NCI-H748 (cell line): ENCODE data around the gene SERPIND1.

ENCODE experiments used
- DNase-seq: peaks from one replicate; lab custom pipeline; 2025; ENCODE audit not compliant: unreplicated experiment; lab: John Stamatoyannopoulos, UW

The SERPIND1 gene

DNA sequence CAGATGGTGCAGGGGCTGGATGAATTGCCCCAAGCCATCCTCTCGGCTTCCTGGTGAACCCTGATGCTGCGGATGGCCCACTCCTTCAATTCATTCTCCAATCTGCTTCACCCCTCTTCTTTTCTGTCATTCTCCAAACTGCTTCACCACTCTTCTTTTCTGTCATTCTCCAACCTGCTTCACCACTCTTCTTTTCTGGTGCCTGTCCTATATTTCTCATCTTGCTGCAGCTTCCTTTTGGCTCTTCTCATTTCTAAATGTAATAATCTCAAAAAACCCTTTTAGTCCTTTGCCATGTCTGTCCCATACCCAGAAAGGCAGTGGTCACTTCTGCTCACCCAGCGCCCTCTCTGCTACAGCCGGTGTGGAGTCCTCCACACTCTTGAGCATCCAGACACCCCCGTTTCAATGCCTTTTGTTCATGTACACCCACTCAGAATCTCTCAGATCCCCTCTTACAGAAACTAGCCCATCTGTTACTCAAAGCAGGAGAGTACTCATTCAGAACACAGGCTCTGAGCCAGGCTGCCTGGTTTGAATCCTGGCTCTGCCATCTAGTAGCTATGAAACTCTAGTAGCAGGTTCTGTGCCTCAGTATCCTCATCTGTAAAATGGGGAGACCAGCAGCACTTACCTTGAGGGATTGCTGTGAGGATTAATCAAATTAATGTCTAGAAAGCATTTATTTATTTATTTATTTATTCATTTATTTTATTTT lies 14.9 kb downstream of the SERPIND1 start:
- no peak for DNase-seq

DNA sequence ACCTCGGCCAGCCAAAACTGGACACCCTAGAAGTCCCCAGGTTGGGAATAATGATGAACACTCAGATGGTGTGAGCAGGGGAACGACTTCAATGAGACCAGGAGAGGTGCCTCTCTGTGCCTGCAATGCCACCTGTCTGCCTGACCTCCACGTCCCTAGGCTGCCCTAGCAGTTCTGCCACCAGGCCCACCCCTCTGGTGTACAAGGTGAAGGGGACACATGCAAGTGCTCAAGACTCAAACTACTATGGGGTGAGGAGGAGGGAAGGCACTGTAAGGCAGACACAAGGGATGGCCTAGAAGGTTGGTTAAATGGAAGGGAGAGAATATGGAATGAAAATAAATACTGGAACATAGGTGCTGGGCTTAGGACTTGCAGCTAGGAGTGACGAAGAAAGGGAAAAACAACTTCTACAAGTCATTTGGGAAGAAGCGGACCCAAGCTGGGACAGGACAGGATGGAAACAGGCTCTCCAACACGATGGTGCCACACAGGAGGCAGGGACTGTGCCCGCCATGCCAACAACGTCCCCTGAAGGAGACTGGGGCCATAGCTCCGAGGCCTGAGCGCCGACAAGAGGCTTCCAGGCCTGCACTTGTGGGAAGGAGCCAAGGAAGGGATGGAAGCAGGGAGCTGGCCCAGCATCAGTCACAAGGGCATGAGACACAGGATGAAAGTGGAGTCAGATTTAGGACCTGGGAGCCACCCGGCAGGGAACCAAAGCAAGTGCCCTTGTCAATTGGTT lies 18.5 kb downstream of the SERPIND1 start:
- no peak for DNase-seq

DNA sequence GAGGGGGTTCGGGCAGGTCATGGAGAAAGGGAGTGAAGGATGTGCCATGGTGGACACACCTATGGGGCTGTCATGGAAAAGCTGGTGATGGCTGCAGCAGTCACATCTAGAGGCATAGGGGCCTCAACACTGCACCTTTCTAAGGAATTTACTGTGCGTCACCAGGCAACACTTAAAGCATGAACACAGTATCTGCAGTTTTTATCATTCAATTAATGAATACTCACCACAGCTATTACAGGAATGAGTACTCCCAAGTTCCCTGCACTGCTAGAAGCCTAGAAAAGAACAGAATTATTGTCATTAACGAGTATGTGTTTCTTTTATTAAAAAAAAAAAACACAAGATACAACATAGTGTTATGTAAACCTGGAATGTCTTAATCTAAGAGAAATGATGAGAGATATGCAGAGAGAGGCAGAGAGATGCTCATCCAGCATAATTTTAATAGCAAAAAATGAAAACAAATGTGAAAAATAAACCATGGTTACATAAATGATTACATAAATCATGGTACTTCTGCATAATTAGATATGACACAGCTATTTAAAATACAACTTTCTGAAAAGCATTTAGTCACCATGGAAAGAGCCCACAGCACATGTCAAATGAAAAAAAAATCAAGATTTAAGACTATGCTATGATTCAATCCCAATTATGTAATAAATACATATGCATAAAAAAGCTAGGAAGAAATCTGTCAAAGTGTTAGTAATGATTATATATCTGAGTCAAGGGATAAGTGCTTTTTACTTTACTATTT lies 19.2 kb downstream of the SERPIND1 start:
- no peak for DNase-seq

GRCh38 chr22:20793748-20794649 lies 20.1 kb downstream of the SERPIND1 start:
- DNase-seq, result no peak

- no peak for DNase-seq
Measured at GRCh38 chr22:20794650-20795413, 20.9 kb downstream of the SERPIND1 start.

DNA sequence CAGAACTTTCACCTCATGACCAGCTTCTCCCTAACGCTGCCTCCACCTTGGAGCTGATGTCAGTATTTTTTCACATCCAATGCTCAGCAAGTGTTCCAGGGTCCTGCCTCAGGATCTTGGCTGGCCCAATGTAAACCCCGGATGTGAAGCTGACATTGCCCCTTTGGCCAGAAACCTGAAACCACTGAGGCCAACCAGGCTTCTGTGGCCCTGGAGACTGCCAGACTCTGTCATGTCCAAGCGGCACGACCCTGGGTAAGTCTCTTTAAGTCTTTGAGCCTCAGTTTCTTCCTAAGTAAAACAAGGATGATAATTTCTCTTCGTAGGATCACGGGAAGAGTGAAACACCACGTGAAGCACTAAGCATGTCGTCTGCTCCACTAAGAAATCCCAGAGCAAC lies 22.8 kb downstream of the SERPIND1 start:
- DNase-seq, result no peak

- DNase-seq, result no peak
Measured at GRCh38 chr22:20798218-20798617, 24.3 kb downstream of the SERPIND1 start.

GRCh38 chr22:20798974-20799373 lies 25.1 kb downstream of the SERPIND1 start:
- DNase-seq, result no peak

- no peak for DNase-seq
Measured at GRCh38 chr22:20799449-20799848, 25.5 kb downstream of the SERPIND1 start.

DNA sequence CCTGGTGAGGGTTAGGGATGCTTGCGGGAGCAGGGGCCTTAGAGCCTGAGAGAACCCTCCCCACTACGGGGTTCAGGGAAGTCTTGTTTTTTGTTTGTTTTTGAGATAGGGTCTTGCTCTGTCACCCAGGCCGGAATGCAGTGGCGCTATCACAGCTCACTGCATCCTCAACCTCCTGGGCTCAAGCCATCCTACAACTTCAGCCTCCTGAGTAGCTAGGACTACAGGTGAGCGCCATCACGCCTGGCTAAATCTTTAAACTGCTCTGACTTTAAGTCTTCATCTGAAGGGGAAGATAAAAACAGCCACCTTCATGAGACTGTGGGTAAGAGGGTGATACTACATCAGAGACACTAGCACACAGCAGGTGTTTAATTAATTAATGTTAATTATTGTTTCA lies 28.5 kb downstream of the SERPIND1 start:
- DNase-seq, result no peak

GRCh38 chr22:20802922-20803553 lies 29.1 kb downstream of the SERPIND1 start:
- no peak for DNase-seq

DNA sequence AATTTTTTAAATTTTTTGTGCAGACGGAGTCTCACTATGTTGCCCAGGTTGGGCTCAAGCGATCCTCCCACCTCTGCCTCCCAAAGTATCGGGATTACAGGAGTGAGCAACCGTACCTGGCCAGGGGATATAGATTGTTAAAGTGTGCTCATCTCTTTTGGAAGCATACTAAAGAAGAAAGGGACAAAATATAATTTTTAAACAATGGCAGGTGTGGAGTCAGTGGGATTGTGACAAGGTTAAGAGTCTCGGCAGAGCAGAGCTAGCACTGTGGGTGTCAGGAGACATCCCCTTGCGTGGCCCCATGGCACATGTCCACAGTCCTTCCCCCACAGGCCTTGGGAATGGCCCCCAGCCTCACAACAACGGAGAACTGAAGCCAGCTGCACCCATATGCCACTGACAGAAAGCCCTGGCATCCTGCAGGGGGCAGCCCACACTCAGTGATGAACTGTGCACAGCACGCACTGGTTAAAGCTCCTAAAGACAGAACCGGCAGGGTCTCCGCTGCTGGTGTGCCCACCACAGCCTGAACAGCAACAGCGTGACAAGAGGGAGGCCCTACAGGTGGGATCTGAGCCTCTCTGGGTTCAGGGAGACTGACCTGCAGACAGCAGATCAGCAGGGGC lies 29.9 kb downstream of the SERPIND1 start:
- DNase-seq, result no peak

DNA sequence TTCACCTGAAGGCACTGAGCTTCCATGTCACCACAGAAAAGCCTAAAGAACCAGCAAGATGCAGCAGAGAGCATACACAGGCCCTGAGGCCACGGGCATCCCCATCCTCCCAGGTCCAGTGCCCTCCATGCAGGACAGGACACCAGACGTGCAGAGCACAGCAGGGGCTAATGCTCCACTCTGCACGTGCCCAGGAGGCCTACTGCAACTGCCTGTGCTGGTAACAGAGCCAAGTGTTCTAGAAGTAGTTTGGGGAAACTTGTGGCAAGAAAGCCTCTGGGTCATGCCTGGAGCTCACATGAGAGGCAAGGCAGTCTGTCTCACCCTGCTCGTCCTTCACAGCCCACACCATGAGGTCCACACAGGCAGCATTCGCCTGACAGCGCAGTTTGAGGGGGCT lies 30.7 kb downstream of the SERPIND1 start:
- DNase-seq, result no peak

DNA sequence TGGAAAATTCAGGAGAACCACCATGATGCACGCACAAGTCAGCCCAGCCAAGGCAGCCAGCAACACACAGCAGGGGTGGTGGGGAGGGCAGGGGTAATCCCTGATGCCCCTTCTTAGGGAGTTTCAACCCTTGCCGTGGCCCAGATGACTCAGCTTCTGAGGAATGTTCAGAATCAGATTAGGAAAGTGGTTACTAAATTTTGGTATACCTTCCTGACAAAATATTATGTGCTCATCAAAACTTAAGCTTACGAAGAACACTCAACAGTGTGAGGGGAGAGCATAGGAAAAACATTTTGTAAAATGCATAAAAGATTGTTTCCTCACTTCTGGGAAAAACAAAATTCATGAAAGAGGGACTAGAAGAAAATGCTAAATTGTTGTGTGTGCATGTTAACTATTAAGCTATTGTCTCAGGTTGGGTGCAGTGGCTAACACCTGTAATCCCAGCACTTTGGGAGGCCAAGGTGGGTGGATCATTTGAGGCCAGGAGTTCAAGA lies 32.1 kb downstream of the SERPIND1 start:
- no peak for DNase-seq

DNA sequence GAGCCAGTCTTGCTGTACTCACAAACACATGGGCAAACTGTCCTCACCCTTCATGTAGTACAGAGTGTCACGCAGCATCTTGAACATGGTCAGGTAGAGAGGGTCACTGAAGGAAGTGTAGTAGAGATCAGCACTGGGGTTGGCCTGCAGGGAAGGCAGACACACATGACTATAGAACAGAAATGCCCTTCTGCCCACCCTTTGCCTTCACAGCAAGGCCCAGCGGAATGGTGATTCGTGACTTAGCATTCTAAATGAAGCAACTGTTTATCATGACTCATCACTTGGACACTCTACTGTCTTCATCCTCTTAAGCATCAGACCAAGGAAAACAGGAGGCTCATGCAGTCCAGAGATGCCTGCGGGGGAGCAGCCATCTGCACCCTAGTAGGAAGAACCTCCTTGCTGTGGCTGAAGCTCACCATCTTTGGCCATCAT lies 33.4 kb downstream of the SERPIND1 start:
- DNase-seq, result no peak

DNA sequence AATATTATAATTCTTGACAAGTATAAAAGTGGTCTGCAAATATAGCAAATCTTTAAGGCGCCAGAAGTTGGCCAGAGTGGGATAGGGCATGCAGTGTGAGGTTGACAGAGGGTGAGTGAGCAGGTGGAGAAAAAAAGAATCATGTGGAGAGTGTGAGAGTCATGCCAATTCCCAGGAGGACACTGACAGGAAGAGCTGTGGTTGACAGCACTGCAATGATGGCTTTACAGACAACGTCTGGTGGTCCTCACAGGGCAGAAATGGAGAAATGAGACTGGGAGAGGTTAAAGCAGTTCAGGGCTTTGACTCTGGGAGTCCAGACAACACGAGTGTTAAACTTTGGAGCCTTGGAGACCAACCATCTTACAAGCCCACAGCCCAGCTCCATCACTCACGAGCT lies 34.9 kb downstream of the SERPIND1 start:
- DNase-seq, result no peak

DNA sequence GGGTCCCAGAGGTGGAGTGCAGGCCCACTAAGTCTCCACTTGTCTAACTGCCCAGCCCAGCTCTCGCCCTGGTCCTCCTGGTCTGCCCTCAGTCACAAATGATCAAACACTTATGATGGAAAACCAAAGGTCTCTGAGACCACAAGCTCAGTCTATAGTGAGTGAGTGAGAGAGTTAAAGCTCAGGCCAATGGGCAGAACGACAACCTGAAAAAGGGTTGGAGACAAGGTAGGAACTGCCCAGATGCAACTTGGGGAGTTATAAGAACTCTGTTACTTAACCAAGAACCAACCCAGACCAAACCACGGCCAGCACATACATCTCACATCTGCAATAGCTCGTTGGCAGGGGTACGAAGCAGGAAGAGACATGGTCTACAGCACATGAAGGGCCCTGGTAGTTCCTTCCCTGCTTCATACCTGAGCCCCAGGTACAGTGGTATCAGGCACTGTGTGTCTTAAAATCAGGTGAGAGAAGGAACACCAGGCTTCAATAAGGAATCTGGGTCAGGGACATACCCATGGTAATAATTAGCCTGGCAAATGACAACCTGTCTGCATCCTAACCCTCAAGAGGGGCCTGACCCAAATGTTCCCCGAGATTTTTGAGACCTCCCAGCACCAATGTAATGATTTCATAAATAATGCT lies 35.7 kb downstream of the SERPIND1 start:
- no peak for DNase-seq

- no peak for DNase-seq
Measured at GRCh38 chr22:20810645-20811044, 36.7 kb downstream of the SERPIND1 start.
